Limb (tissue), 2 donors: ENCODE measurements around the gene UNC45A.
A peak's percentile ranks its signal among the peaks of the same experiment; 100 is the strongest.
"Not testable (repeated sequence)": the region's sequence is repeated elsewhere in the genome, so short reads cannot be mapped to it uniquely, and the experiment has no call there.

Experiments used
- DNase-seq, 2 donors: peaks; one replicate each; pipeline ENCODE4 v3.0.0-alpha.2; 2016; ENCODE audit errors: extremely low spot score in 2 of 2

Gene UNC45A

DNA sequence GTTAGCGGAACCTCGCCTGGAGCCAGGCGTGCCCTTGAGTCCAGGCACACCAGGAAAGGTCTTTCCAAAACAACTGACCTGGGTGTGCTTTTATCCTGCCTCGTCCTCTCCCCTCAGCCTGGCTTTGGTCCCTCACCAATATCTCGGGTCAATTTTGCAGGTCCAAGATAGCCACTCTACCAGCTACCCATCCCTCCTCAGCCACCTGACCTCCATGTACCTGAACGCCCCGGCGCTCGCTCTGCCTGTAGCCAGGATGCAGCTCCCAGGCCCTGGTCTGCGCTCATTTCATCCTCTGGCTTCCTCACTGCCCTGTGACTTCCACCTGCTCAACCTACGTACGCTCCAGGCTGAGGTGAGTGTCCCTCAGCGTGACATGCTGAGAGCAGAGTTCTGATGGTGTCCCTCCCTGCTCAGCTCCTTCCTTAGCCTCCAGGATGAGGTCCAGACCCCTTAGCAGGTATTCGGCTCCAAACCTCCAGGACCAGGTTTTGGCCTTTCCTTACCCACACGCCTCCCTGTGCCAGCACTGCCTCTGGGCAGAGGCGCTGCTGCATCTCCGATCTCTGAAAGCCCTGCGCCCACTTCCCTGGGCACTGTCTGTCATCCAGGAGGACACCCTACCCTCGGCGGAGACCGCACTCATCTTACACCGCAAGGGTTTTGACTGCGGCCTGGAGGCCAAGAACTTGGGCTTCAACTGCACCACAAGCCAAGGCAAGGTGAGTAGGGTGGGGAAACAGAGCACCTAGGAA is 16.9 kb upstream of the UNC45A start:
- no peak for DNase-seq

DNA sequence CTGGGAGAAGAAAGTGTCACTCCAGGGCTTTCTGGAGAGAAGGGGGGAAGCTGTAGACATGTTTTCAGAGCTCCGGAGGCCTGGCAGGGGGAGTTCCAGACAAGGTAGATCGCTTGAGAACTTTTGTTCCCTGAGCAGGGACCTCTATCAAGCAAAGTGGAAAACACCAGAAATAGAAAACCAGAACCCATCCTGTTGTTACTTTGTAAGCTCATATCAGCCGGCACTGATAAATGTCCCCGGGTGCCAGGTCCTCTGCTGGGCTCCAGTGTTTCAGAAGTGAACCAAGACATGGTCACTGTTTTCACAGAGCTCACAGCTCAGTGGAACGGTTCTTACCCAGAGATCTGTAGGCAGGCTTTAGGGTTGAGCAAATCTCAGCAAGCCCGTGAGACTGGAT is 16.2 kb upstream of the UNC45A start:
- DNase-seq = no peak

DNA sequence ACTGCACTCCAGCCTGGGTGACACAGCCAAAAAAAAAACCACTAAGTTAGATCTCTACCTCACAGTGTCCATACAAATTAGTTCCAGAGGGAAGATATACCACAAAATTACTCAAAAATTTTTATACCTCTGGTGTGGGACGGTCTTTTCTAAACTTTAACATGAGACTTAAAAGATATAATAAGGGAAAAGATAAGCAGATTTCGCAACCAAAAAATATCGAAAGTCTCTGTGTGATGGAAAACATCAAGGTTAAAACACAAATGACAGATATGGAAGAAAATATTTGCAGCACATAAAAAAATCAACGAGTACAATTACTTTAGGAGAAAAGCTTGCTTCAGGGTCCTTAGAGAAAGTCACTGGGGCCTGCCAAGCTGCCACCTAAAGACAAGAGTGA is 13.2 kb upstream of the UNC45A start:
- DNase-seq = no peak

DNA sequence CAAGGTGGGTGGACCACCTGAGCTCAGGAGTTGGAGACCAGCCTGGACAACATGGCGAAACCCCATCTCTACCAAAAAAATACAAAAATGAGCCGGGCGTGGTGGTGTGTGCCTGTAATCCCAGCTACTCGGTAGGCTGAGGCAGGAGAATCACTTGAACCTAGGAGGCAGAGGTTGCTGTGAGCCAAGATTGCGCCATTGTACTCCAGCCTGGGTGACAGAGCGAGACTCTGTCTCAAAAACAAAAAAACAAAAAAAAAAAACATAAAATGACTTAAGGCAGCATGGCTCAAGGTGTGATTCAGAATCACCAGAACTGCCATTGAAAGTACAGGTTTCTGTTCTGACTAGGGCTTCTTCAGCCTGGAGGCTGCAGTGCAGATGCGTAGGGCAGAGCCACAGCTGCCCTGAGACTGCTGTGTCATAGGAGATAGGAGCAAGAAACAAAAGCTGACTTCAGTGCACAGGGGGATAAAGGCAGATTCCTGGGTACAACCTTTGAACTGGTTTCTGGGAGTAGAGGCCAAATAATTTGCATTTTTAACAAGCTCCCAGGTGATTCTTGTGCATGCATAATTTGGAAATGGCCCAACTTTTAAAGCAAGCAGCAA is 12.3 kb upstream of the UNC45A start:
- not testable (repeated sequence) for DNase-seq

DNA sequence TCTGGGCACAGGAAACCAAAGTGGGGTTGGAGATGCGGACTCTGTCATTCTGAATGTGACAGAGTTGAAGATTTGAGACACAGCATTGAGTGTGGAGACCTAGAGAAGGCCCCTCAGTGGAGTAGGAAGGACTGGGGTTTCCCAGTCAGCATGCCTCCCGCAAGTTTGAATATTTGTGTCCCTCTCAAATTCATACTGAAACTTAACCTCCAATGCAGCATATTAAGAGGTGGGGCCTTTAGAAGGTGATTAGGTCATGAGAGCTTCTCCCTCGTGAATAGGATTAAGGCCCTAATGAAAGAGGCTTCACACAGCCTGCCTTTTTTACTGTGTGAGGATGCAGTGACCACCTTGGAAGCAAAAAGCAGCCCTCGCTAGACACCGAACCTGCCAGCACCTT is 10.7 kb upstream of the UNC45A start:
- no peak for DNase-seq

DNA sequence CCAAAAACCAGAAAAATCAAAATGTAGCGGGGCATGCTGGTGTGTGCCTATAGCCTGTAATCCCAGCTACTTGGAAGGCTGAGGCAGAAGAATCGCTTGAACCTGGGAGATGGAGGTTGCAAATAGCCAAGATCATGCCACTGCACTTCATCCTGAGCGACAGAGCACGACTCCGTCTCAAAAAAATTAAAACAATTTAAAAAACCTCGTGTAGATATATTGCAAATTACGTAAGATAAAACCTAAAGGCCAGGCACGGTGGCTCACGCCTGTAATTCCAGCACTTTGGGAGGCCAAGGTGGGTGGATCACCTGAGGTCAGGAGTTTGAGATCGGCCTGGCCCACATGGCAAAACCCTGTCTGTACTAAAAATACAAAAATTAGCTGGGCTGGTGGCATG is 8.3 kb upstream of the UNC45A start:
- DNase-seq = not testable (repeated sequence)

DNA sequence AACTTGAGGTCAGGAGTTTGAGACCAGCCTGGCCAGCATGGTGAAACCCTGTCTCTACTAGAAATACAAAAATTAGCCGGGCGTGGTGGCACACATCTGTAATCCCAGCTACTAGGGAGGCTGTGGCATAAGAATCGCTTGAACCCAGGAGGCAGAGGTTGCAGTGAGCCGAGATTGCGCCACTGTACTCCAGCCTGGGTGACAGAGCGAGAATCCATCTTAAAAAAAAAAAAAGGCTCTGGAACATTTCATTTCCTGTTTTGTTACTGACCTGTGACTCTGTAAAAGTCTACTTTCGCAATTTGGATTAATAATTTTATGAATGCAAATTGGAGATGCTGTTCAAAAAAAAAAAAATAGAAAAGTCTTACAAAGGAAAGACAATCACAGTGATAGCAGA is 7.0 kb upstream of the UNC45A start:
- DNase-seq = not testable (repeated sequence)

DNA sequence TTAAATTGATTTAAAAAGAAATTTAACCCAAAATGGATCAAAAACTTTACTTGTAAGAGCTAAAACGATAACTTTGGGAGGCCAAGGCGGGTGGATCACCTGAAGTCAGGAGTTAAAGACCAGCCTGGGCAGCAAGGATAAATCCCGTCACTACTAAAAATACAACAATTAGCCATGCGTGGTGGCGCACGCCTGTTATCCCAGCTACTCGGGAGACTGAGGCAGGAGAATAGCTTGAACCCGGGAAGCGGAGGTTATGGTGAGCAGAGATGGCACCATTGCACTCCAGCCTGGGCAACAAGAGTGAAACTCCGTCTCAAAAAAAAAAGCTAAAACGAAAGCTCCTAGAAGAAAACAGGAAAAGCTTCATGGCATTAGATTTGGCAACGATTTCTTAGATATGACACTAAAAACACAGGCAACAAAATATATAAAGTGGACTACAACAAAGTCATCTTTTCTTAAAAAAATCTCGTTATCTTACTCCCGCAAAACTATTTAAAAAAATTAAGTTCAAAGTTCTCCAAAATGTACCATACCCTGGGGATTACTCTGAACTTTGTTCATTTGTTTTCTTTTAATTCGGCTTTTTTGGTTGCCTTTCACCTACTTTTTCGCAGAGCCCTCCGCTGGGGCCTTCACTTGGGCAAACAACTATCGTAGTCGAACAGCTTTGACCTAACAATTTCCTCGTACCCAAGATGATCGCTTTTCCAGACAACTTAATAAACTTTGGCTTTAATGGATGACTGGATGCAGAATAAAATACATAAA is 5.7 kb upstream of the UNC45A start:
- no peak for DNase-seq

DNA sequence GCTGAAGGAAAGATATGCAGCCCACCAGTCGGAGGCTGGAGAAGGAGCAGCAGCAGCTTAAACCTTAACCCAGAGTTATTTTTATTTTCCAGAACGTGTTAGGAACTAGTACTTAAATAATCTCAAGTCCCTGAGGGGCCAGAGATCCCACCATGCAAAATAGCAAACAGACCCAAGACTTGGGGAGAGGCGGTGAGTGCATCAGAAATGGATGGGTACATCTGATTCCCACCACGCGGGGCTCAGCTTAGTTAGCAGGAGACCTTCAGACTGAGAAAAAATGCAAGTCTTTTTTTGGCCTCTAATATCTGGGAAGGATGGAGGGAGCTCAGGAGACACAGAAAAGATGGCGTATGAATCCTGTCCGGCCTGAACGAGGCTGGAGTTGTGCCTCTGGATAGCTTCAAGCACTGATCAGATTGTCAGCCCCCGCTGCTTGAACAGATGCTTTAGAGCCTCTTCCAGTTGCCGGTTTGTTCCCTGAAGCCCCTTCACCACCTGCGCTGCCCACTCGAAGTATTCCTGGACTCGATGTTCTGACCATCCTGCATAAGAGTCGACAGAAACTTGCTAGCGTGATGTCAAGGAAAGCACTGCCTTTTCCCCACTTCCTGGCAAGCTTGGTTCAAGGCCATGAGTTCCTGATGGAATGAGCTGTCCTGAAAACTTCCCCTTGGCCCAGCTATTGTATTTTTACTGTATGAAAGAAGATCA is 4.1 kb upstream of the UNC45A start:
- DNase-seq = no peak

DNA sequence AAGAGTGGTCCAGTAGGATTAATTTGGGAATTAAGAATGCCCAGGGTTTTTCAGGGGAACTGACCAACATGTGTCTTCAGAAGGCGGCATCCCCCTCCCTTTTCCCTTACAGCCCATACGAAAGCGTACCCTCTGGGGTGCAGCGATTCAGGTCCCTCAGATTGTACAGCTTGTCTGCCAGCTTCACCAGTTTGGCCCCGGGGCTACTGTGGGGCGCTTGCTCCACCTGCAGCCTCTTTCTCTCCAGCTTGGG is 3.6 kb upstream of the UNC45A start:
- no peak for DNase-seq

DNA sequence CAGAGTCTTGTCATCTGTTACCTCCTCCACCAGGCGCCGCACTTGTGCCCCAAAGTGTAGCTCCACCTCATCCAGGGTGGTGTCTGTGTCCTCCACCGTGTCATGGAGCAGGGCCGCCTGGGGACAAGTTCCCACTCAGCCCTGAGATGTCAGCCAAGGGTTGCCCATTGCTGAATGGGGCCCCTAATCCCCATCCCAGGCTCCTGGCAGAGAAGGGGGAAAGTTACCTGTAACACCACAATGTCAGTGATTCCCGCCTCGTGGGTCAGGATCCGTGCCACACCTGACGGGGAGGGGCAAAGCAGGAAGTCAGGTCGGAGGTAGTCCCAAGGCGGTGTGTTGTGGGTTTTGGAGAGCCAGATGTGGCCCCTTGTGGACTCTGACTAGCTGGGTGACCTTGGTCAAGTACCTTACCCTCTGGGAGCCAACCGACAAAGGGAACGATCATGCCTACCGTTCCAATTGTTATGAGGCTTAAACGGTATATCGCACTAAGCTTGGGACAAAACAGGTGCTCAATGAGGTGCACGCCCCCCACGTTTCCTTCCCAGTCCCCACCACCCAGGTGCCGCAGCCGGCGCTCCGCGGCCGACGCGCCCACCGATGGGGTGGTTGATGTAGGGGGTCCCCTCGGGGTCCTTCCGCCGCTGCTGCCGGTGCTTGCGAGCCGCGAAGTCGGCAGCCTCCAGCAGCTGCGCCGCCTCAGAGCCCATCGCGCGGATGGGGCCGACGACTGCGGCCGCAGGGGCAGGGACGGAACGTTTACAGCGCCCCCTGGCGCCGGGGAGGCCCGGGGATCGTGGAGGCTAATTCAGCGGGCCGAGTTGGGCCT is 3.0 kb upstream of the UNC45A start, which contains the start of gene HDDC3:
TSS of gene HDDC3 (minus strand) at position 722 of the 832 bp plus-strand sequence. CDS start at position 713, 9 bp downstream.
- peak; percentile 88 to 93 for DNase-seq

DNA sequence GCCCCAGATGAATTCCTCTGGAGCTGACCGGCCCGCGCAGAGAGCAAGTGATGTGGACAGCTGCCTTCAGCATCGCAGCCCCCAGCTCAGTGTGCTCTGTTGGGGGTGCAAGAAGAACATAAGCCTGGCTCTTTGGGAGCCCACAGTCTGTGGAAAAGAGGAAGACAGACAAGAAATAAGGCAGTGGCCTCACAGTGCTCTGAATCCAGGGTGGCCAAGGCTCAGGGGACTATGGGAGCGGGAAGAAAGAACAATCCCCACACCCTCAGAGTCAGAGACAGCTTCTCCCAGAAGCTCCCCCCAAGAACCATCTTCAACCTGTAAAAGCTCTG is 2.5 kb upstream of the UNC45A start:
- no peak for DNase-seq

DNA sequence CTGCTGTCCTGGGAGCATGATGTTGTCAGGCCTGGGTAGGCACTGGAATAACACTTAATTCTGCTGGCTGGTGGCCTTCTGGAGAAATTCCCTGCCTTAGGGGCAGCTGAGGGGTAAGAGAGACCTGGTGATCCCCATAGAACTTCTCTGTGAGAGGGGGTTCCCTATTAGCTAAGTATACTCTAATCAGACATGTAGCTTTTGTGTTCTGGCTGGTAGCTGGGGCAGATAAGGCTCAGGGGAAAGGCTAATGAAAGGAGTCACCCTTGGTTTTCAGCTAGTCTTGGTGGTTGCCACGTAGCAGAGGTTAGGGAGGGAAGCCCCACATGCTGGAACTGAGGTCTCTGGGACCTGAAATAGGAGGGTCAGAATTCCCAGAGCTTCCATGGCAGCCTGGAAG is 1.8 kb upstream of the UNC45A start:
- no peak for DNase-seq

DNA sequence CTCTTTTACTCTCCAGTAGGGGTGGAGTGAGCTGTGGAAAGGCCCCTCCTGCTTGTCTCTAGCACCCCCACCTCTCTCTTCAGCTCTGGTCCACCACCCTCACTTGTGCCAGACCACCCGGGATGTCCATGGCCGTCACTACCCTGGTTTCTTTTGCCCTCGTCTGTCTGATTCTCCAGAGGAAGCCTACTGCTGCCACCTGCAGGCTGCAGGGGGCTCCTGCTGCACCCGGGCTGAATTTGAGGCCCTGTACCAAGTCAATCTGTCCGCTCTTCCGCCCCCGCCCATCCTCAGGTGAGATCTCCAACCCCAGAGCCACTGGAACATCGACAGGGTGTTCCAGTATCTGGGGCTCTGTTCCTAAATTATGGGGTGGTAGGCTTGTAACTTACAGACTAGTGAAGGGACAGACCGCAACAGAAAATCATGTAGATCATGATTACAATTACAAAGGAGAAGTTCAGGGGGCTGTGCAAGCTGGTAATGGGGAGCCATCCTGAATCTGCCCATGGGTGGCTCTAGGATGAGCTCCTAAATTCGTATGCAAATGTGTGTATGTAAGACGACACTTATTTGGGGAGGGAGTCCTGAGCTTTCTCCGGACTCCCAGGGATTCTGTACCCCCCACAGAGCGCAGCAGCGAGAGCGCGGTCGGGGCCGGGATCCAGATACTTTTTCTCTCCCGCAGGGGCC is 683 bp upstream of the UNC45A start:
- peak; percentile 80 to 87 for DNase-seq

DNA sequence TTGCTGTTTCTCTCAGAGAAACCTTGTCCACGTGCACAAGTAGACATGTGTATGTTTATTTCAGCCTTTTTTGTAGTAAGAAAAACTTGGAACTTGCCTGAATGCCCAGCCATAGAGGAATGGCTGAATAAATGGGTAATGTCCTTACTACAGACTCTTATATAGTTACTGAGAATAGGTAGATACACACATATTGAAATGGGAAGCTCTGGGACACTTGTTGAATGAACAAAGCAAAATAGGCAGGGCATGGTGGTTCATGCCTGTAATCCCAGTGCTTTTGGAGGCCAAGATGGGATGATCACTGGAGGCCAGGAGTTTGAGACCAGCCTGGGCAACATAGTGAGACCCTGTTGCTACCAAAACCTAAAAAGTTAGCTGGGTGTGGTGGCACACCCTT is 1.7 kb downstream of the UNC45A start:
- no peak for DNase-seq

DNA sequence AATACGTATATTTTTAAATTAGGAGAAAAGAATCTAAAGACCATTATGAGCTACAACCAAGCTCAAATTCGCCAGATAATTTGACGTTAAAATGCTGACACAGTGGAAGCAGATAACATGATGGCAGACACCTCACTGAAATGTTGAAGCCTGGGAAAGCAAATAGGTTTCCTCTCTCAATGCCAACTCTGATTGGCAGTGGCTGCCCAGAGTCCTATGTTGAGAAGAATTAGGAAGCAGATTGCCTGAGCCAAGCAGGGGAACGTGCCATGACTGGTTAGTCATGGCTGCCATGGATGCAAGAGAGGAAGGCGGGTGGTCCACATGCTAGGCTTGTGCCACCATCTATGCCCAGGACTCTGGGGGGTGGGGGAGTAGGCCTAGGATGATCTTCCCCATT is 3.2 kb downstream of the UNC45A start:
- DNase-seq = no peak

DNA sequence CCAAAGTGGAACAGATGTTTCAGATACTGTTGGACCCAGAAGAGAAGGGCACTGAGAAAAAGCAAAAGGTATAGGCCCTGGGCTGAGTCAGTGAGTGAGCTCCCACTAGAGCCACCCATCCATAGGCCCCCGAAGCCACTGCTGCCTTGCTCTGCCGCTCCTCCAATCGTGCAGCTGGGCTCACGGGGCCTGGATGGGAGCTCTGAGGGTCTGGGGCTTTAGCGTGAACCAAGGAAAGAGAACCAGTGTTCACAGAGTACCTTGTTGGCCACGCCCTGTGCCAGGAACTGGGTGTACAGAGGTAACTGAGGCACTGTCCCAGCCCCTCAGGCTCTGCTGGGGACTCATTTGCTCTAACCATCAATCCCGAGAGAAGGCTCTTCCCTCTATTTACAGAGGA is 4.7 kb downstream of the UNC45A start:
- DNase-seq = no peak

DNA sequence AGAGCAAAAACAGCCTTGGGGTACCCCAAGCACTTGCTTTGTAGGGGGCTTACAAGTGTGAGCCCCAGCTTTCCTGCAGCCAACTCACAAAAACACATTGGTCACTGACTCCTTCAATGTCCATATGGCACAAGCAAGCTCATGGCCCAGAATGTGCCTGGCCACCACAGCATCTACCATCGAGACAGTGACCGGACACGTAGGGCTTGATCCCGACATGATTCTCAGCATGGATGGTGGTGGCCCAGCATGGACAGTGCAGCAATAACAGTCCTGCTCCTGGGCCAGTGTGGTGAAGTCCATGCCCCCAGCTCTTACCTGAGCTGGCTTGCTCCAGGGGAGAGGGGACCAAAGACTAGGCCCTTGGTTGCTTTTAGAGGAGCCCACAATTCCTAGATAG is 6.0 kb downstream of the UNC45A start:
- DNase-seq = no peak

DNA sequence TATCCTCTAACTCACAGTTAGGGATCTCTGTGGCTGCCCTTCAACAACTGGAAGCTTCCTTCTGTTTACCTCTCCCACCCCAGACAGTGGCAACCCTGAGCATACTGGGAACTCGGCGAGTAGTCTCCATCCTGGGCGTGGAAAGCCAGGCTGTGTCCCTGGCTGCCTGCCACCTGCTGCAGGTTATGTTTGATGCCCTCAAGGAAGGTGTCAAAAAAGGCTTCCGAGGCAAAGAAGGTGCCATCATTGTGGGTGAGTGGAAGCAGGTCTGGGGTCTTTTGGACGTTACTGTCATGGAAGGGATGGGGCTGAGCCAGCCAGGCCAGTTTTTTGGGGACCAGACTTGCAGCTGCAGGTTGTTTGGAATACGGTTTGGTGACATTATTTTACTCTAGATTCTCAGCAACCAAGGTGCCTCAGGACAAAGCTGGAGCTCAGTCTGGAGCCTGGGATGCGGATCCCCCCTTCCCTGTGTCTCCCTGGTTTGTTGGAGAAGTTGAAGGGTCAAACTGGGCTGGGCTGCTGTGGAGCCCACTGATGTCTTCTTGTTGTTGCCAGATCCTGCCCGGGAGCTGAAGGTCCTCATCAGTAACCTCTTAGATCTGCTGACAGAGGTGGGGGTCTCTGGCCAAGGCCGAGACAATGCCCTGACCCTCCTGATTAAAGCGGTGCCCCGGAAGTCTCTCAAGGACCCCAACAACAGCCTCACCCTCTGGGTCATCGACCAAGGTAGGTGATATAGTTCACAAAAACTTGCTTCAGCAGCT is 7.5 kb downstream of the UNC45A start:
- no peak for DNase-seq

DNA sequence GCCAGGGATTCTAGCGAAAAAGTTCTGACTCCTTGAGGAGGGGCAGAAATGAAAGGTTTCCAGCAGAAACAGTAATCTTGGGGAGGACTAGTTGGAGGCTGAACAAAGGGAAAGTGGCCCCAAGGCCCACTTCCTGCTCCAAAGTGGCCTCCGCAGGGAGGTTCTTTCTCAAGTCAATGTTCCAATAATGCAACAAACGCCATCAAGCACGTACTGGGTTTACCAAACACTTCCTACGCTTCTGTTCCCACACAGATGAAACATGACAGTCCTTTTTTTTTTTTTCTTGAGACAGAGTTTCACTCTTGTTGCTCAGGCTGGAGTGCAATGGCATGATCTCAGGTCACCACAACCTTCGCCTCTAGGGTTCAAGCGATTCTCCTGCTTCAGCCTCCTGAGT is 10.0 kb downstream of the UNC45A start:
- no peak for DNase-seq
